ENCODE data around the gene UROC1. TPM values are rescaled to one million over a fixed set of nuclear protein-coding genes. Genes with fewer than 3 reads are reported as not detected.

Gene UROC1
- total RNA-seq, 1 experiment from 2014 or later: not detected

GRCh38 chr3:126480861-126481260 lies 36.7 kb downstream of the UROC1 start:
- DNase-seq (ENCODE audit: low spot score): no peak

- DNase-seq (ENCODE audit: low spot score): no peak
Observed at GRCh38 chr3:126480206-126480605, 37.4 kb downstream of the UROC1 start.

- DNase-seq (ENCODE audit: low spot score): no peak
Observed at GRCh38 chr3:126479642-126480041, 37.9 kb downstream of the UROC1 start.

- no peak for DNase-seq (ENCODE audit: low spot score)
Observed at GRCh38 chr3:126478581-126479310, 38.8 kb downstream of the UROC1 start.

- no peak for DNase-seq (ENCODE audit: low spot score)
Observed at GRCh38 chr3:126477061-126477380, 40.6 kb downstream of the UROC1 start.

- peak; percentile 78 for DNase-seq (ENCODE audit: low spot score)
Observed at GRCh38 chr3:126476166-126477060, 41.2 kb downstream of the UROC1 start.

GRCh38 chr3:126475413-126476114 lies 42.0 kb downstream of the UROC1 start, which contains the start of gene ZXDC:
ZXDC (minus strand) TSS chr3:126475891; CDS start chr3:126475865, 26 bp downstream.
- peak; percentile 97 for DNase-seq (ENCODE audit: low spot score)

GRCh38 chr3:126474498-126475412 lies 42.8 kb downstream of the UROC1 start:
- peak; percentile 68 for DNase-seq (ENCODE audit: low spot score)

- peak; percentile 47 for DNase-seq (ENCODE audit: low spot score)
Observed at GRCh38 chr3:126473292-126474168, 44.0 kb downstream of the UROC1 start.

- peak; percentile 92 for DNase-seq (ENCODE audit: low spot score)
Observed at GRCh38 chr3:126472277-126473006, 45.1 kb downstream of the UROC1 start.

GRCh38 chr3:126469479-126469878 lies 48.1 kb downstream of the UROC1 start:
- DNase-seq (ENCODE audit: low spot score): no peak

GRCh38 chr3:126468028-126468891 lies 49.3 kb downstream of the UROC1 start:
- no peak for DNase-seq (ENCODE audit: low spot score)

- no peak for DNase-seq (ENCODE audit: low spot score)
Observed at GRCh38 chr3:126467611-126467955, 50.0 kb downstream of the UROC1 start.

- DNase-seq (ENCODE audit: low spot score): no peak
Observed at GRCh38 chr3:126466886-126467610, 50.5 kb downstream of the UROC1 start.

- no peak for DNase-seq (ENCODE audit: low spot score)
Observed at GRCh38 chr3:126465928-126466544, 51.5 kb downstream of the UROC1 start.

- no peak for DNase-seq (ENCODE audit: low spot score)
Observed at GRCh38 chr3:126464997-126465396, 52.6 kb downstream of the UROC1 start.

- DNase-seq (ENCODE audit: low spot score): no peak
Observed at GRCh38 chr3:126464494-126464893, 53.1 kb downstream of the UROC1 start.

All from HT-29 (cell line).